H54 (cell line): ENCODE measurements around the gene APOL5.
"Not testable (repeated sequence)": the region's sequence is repeated elsewhere in the genome, so short reads cannot be mapped to it uniquely, and the experiment has no call there.

ENCODE experiments used
- DNase-seq: peaks from one replicate; pipeline ENCODE4 v3.0.0; 2011; ENCODE audit warnings: low spot score, mixed read lengths; ENCODE audit not compliant: insufficient read length
- FAIRE-seq: peaks from 3 replicates; lab custom pipeline; 2011; peaks lifted over from hg19 to GRCh38; lab: Jason Lieb, UNC
- POLR2A ChIP-seq: IDR thresholded peaks from 2 replicates; pipeline ENCODE4 v1.6.1; 2011; ENCODE audit warnings: low read depth, mild to moderate bottlenecking, low read length

Gene APOL5

GRCh38 chr22:35688913-35689675, 28.6 kb upstream of the APOL5 start:
- DNase-seq (no peak), FAIRE-seq (no peak)
- TF ChIP-seq POLR2A, result no peak

DNA sequence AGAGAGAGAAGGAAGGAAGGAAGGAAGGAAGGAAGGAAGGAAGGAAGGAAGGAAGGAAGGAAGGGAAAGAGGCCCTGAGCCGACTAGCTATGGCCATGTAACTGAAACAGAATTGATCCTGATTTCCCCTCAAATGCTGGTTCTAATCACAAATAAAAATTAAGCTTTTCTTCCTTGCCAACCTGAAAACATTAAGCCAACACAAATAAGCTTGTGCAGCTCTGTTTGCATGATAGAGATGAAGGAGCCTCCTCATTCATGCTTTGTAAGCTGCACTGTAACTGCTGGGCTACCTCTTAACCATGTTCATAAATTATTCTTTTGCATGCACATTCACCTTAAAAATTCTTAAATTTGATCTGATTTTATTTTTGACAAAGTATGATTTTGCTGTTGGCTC, 27.7 kb upstream of the APOL5 start:
- no peak for FAIRE-seq
- no peak for TF ChIP-seq POLR2A
- no peak for DNase-seq

DNA sequence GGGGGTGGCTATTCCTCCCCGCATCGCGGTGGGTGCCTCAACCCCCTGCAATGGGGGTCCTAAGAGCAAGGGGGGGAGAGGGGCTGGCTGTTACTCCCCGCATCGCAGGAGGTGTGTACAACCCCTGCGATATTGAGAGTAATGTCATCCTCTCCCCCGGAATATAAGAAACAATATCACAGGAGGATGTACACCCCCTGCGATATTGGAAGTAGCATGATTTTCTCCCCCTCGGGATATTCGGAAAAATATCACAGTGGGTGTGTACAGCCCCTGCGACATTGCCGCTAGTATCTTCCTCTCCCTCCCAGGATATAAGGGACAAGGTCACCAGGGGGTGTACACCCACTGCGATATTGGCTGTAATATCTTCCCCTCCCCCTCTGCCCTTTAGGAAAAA, 22.5 kb upstream of the APOL5 start:
- DNase-seq (no peak), FAIRE-seq (no peak)
- TF ChIP-seq POLR2A, result no peak

DNA sequence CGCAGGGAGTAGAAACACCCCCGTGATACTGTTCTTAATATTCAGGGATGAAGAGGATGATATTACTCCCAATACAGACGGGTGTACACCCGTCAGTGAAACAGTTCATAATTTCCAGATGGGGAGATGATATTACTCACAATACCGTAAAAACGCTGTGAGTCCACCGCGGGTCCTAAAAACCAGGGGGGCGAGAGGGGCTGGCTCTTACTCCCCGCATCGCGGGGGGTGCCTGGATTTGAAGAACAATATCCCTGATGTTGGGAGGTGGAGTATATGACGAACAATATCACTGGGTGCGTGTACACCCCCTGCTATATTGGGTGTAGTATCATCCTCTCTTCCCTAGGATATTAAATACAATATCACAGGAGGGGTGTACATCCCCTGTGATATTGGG, 20.5 kb upstream of the APOL5 start:
- no peak for FAIRE-seq
- no peak for TF ChIP-seq POLR2A
- DNase-seq, result no peak

- not testable (repeated sequence) for DNase-seq, FAIRE-seq
Observed at GRCh38 chr22:35699852-35700251, 17.8 kb upstream of the APOL5 start.

GRCh38 chr22:35703861-35704584, 13.6 kb upstream of the APOL5 start:
- TF ChIP-seq POLR2A, result no peak
- DNase-seq (no peak), FAIRE-seq (no peak)

- peak; percentile 26 for DNase-seq
- no peak for FAIRE-seq
- no peak for TF ChIP-seq POLR2A
Observed at GRCh38 chr22:35705141-35705540, 12.5 kb upstream of the APOL5 start.

GRCh38 chr22:35708453-35708852, 9.2 kb upstream of the APOL5 start:
- DNase-seq (no peak), FAIRE-seq (no peak)
- no peak for TF ChIP-seq POLR2A

DNA sequence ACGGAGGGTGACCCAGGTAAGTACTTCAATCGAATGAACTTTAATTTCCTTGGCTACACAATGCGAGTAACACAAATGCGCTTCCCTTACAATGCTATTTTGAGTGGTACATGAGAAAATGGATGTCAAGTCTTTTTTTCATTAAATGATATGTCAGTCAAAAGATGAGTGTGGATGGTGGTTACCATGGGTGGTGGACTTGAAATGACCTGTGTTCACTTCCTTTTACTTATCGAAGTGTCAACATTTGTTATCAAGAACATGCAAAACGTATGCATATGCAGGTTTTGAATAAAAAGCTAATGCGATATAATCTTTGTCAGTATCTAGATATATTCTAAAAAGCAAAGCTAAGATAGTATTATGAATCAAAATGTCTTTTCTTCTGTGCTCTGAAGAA, 8.8 kb upstream of the APOL5 start:
- TF ChIP-seq POLR2A, result no peak
- no peak for FAIRE-seq

GRCh38 chr22:35711336-35711735, 6.3 kb upstream of the APOL5 start:
- FAIRE-seq, result no peak

More for the DNA sequence above, 8.8 kb upstream of the APOL5 start:
- DNase-seq, result no peak

GRCh38 chr22:35712672-35713071, 5.0 kb upstream of the APOL5 start:
- no peak for FAIRE-seq
- TF ChIP-seq POLR2A, result no peak
- no peak for DNase-seq

More at GRCh38 chr22:35711336-35711735, 6.3 kb upstream of the APOL5 start:
- no peak for DNase-seq
- TF ChIP-seq POLR2A, result no peak

DNA sequence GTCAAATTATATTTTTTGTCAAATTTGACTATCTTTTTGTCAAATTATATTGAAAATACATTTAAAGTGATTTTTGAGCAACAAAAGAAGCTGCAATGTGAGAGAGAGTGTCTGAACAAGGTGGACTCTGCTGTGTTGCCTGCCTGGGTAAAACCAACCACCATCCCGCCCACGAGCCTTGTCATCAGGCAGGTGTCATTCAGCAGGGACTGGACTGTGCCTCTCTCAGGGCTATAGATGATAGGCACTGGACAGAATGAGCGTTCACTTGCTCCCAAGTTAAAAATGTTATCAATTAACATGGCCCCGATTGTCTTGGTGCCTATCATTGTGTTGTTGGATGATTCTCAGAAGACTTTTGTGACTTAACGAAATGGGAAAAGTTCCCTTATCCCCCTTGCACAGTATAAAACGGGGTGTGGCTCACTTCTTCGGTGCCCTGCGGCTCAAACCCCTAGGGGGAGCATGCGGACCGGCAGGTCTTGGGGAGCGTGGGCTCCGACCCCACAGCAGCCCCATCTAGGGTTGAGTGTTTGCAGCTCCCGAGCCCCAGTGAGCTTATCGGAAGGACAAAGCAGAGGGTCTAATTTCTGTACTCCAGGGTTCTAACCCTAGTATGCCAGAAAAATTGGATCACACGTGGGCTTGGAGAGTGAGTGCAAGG, 1.7 kb downstream of the APOL5 start:
- DNase-seq (no peak), FAIRE-seq (no peak)
- TF ChIP-seq POLR2A, result no peak

DNA sequence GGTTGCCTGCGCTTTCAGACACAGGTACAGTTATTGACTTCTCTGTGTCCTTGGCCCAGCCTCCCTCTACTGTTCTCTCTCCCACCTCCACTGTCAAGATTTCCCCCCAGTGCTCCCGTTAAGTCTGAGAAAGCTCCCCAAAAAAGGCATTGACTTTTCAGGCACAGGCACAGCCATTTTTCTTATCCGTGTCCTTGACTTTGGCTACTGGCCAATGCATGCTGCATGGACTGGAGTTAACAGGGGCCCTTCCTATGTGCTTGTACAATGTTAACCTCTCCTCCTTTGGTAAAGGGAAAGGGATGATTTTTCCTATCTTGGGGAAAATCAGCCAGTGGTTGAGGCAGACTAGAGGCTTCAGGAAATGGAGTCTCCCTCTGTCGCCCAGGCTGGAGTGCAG, 4.3 kb downstream of the APOL5 start:
- no peak for TF ChIP-seq POLR2A
- DNase-seq, result no peak
- no peak for FAIRE-seq

DNA sequence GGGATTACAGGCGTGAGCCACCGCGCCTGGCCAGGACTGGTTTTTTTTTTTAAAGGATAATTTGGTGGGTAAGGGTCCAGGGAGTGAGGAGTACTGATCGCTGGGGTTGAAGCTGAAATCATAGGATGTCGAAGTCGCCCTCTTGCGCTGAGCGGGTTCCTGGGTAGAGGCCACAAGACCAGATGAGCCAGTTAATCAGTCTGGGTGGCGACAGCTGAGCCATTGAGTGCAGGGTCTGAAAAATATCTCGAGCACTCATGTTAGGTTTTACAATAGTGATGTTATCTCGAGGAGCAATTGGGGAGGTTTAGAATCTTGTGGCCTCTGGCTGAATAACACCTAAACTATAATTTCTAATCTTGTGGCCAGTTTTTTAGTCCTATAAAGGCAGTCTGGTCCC, 7.8 kb downstream of the APOL5 start:
- FAIRE-seq, result no peak
- TF ChIP-seq POLR2A, result no peak
- DNase-seq, result no peak
